H1 (cell line): ENCODE measurements around the gene PXT1. TPM values are rescaled to one million over a fixed set of nuclear protein-coding genes. Genes with fewer than 3 reads are reported as not detected.

Experiments
- CTCF ChIA-PET: fragments of 300-600 bp; sonication (Branson Sonifier 250); formaldehyde crosslinking; loops from one replicate; lab custom pipeline; 2021; ENCODE audit not compliant: partially characterized antibody; lab: Charles Lee
- POLR2A ChIA-PET: fragments of 300-600 bp; sonication (Branson Sonifier 250); formaldehyde crosslinking; loops from one replicate; lab custom pipeline; 2021; ENCODE audit warnings: inconsistent platforms; ENCODE audit not compliant: partially characterized antibody; lab: Charles Lee
- DNase-seq, 2 experiments: peaks; one replicate each; pipeline versions ENCODE4 v3.0.0 to v3.0.0-alpha.2; 2010 to 2022; ENCODE audit warnings: low spot score in 2 of 2, low read depth in 1 of 2, mixed read lengths in 1 of 2
- FAIRE-seq: peaks from 2 replicates; lab custom pipeline; 2011; peaks lifted over from hg19 to GRCh38; lab: Jason Lieb, UNC
- H2AFZ ChIP-seq: 2 replicates; pipeline ENCODE4 v1.8.1; 2012; ENCODE audit warnings: low read length, inconsistent platforms
- H2AK5ac ChIP-seq: 2 replicates; pipeline ENCODE4 v1.6.1; 2013; ENCODE audit warnings: low read depth, low read length
- H2BK120ac ChIP-seq: replicated peaks from 2 replicates; pipeline ENCODE3; 2013; ENCODE audit warnings: low read depth, low read length, inconsistent platforms
- H2BK12ac ChIP-seq: 2 replicates; pipeline ENCODE4 v1.6.1; 2013; ENCODE audit warnings: low read depth, low read length
- H2BK15ac ChIP-seq: 2 replicates; pipeline ENCODE4 v1.6.1; 2013; ENCODE audit warnings: low read length
- H2BK20ac ChIP-seq: 2 replicates; pipeline ENCODE4 v1.6.1; 2013; ENCODE audit warnings: low read length
- H2BK5ac ChIP-seq: 2 replicates; pipeline ENCODE4 v1.6.1; 2013; ENCODE audit warnings: low read depth, low read length
- H3K14ac ChIP-seq: 2 replicates; pipeline ENCODE4 v1.6.1; 2013; ENCODE audit warnings: inconsistent platforms; ENCODE audit not compliant: insufficient read length
- H3K18ac ChIP-seq: 2 replicates; pipeline ENCODE4 v1.6.1; 2013; ENCODE audit warnings: low read length; ENCODE audit errors: extremely low read depth
- H3K23ac ChIP-seq: 2 replicates; pipeline ENCODE4 v1.6.1; 2013; ENCODE audit warnings: inconsistent platforms; ENCODE audit not compliant: insufficient read length
- H3K23me2 ChIP-seq: 2 replicates; pipeline ENCODE4 v1.6.1; 2013; ENCODE audit warnings: low read depth, low read length
- H3K27ac ChIP-seq: 2 replicates; pipeline ENCODE4 v1.6.1; 2011; ENCODE audit warnings: low read depth, low read length, inconsistent platforms
- H3K27me3 ChIP-seq, 4 experiments: replicated peaks in 1 of 4; 1 replicate in 1 of 4; 2 replicates in 3 of 4; pipeline versions ENCODE4 v1.6.1 to v1.8.1; 2011 to 2013; ENCODE audit warnings: low read length in 3 of 4, mild to moderate bottlenecking in 3 of 4, inconsistent platforms in 2 of 4, mixed read lengths in 2 of 4, moderate library complexity in 1 of 4; ENCODE audit not compliant: control insufficient read depth in 3 of 4, insufficient read depth in 3 of 4; ENCODE audit errors: extremely low read depth in 1 of 4
- H3K36me3 ChIP-seq, 4 experiments: 2 replicates each; pipeline versions ENCODE4 v1.6.1 to v1.8.1; 2011 to 2013; ENCODE audit warnings: mild to moderate bottlenecking in 4 of 4, low read length in 3 of 4, moderate library complexity in 2 of 4, control low read depth in 1 of 4, inconsistent platforms in 1 of 4; ENCODE audit not compliant: insufficient read depth in 4 of 4, control insufficient read depth in 2 of 4
- H3K4ac ChIP-seq: replicated peaks from 2 replicates; pipeline ENCODE3; 2013; ENCODE audit warnings: low read length, low read depth, mixed read lengths, inconsistent platforms; ENCODE audit not compliant: insufficient read length
- H3K4me1 ChIP-seq, 4 experiments: replicated peaks in 1 of 4; 1 replicate in 1 of 4; 2 replicates in 3 of 4; pipeline versions ENCODE4 v1.6.1 to v1.8.1; 2011 to 2013; ENCODE audit warnings: low read length in 3 of 4, inconsistent platforms in 2 of 4, mixed read lengths in 1 of 4; ENCODE audit not compliant: insufficient read depth in 4 of 4, control insufficient read depth in 3 of 4
- H3K4me2 ChIP-seq, 2 experiments: 2 replicates each; pipeline versions ENCODE4 v1.6.1 to v1.8.1; 2011 to 2013; ENCODE audit warnings: low read depth in 2 of 2, low read length in 2 of 2, control low read depth in 1 of 2, inconsistent platforms in 1 of 2, mild to moderate bottlenecking in 1 of 2; ENCODE audit not compliant: insufficient read depth in 1 of 2
- H3K4me3 ChIP-seq, 4 experiments: fragments of 200-600, 300-600 bp in 1 of 4; sonication (generic), shearing (Covaris generic), sonication (Bioruptor Twin) in 1 of 4; 2 replicates each; pipeline versions ENCODE4 v1.5.1 to v1.8.1; 2011 to 2016; ENCODE audit warnings: low read length in 4 of 4, low read depth in 3 of 4, control low read depth in 2 of 4, inconsistent platforms in 2 of 4, mild to moderate bottlenecking in 2 of 4, mixed read lengths in 1 of 4, moderate library complexity in 1 of 4; ENCODE audit not compliant: insufficient read depth in 2 of 4; ENCODE audit errors: extremely low read depth in 1 of 4
- H3K56ac ChIP-seq: replicated peaks from 2 replicates; pipeline ENCODE3; 2013; ENCODE audit warnings: low read depth, mild to moderate bottlenecking, mixed read lengths, low read length, inconsistent platforms; ENCODE audit not compliant: insufficient read length
- H3K79me1 ChIP-seq: 2 replicates; pipeline ENCODE4 v1.6.1; 2013; ENCODE audit warnings: low read depth, low read length, control low read depth
- H3K79me2 ChIP-seq, 2 experiments: 2 replicates each; pipeline versions ENCODE4 v1.6.1 to v1.8.1; 2012 to 2013; ENCODE audit warnings: low read length in 2 of 2, mild to moderate bottlenecking in 2 of 2, inconsistent platforms in 1 of 2; ENCODE audit not compliant: insufficient read depth in 2 of 2, control insufficient read depth in 1 of 2
- H3K9ac ChIP-seq, 4 experiments: replicated peaks in 1 of 4; 1 replicate in 1 of 4; 2 replicates in 3 of 4; pipeline versions ENCODE4 v1.6.1 to v1.8.1; 2011 to 2013; ENCODE audit warnings: low read depth in 3 of 4, low read length in 3 of 4, control low read depth in 2 of 4, mild to moderate bottlenecking in 2 of 4, moderate library complexity in 2 of 4, inconsistent platforms in 1 of 4; ENCODE audit errors: extremely low read depth in 1 of 4
- H3K9me3 ChIP-seq, 2 experiments: 2 replicates each; pipeline versions ENCODE4 v1.6.1 to v1.8.1; 2012 to 2013; ENCODE audit warnings: mild to moderate bottlenecking in 2 of 2, moderate library complexity in 2 of 2, control low read depth in 1 of 2, inconsistent platforms in 1 of 2, low read depth in 1 of 2, low read length in 1 of 2, mixed read lengths in 1 of 2; ENCODE audit not compliant: insufficient read depth in 2 of 2
- H4K20me1 ChIP-seq, 2 experiments: replicated peaks in 1 of 2; 2 replicates each; pipeline versions ENCODE3 to v1.8.1; 2011 to 2013; ENCODE audit warnings: inconsistent platforms in 2 of 2, low read length in 2 of 2, mild to moderate bottlenecking in 1 of 2; ENCODE audit not compliant: insufficient read depth in 2 of 2, control insufficient read depth in 1 of 2
- H4K5ac ChIP-seq: 2 replicates; pipeline ENCODE4 v1.6.1; 2013; ENCODE audit warnings: low read length, low read depth, mixed read lengths, inconsistent platforms; ENCODE audit not compliant: insufficient read length
- H4K8ac ChIP-seq: 2 replicates; pipeline ENCODE4 v1.8.0; 2013; ENCODE audit warnings: mild to moderate bottlenecking, moderate library complexity, low read length, inconsistent platforms; ENCODE audit not compliant: insufficient read depth; ENCODE audit errors: extremely low read depth
- H4K91ac ChIP-seq: replicated peaks from 2 replicates; pipeline ENCODE3; 2013; ENCODE audit warnings: low read length, mixed read lengths, inconsistent platforms; ENCODE audit not compliant: insufficient read length
- EZH2 ChIP-seq: fragments of 200-600 bp; sonication (generic); IDR thresholded peaks from 2 replicates; pipeline ENCODE4 v1.7.1; 2012; ENCODE audit warnings: low read depth, mild to moderate bottlenecking, moderate library complexity, low read length, inconsistent platforms; ENCODE audit not compliant: severe bottlenecking
- MAFK ChIP-seq: IDR thresholded peaks from 2 replicates; pipeline ENCODE4 v1.6.1; 2012; ENCODE audit warnings: low read depth, mild to moderate bottlenecking, improper control_type of control experiment, low read length
- RAD21 ChIP-seq, 2 experiments: IDR thresholded peaks in 1 of 2; conservative IDR thresholded peaks in 1 of 2; 2 replicates each; pipeline ENCODE4 v1.6.1; 2011; ENCODE audit warnings: low read depth in 2 of 2, low read length in 2 of 2, improper control_type of control experiment in 1 of 2, inconsistent platforms in 1 of 2, mild to moderate bottlenecking in 1 of 2, moderate library complexity in 1 of 2
- SIN3A ChIP-seq, 2 experiments: IDR thresholded peaks in 1 of 2; conservative IDR thresholded peaks in 1 of 2; 2 replicates each; pipeline ENCODE4 v1.6.1; 2011 to 2012; ENCODE audit warnings: low read length in 2 of 2, improper control_type of control experiment in 1 of 2, low read depth in 1 of 2, mild to moderate bottlenecking in 1 of 2
- WGBS, 2 experiments: shearing (Covaris generic) in 1 of 2; methylation state at CpG; one replicate each; pipeline versions ENCODE4 v1.1.6 to v1.1.7; 2013 to 2015; ENCODE audit warnings: low lambda C conversion rate in 2 of 2, mixed read lengths in 2 of 2, inconsistent platforms in 1 of 2, low coverage in 1 of 2, missing lambda C conversion rate in 1 of 2; ENCODE audit not compliant: insufficient replicate concordance in 2 of 2, insufficient coverage in 1 of 2, insufficient read length in 1 of 2; ENCODE audit errors: extremely low coverage in 1 of 2, missing lambda C conversion rate in 1 of 2; 5-methylcytosine and 5-hydroxymethylcytosine counted together
- polyA plus RNA-seq, 7 experiments: library from polyadenylated mRNA; depleted of rRNA in 3 of 7; stranded (reverse) in 5 of 7; unstranded in 2 of 7; fragments of >200 nt in 5 of 7; fragments of 200-250 nt in 2 of 7; gene quantifications; 1 replicate in 5 of 7; 2 replicates in 1 of 7; 4 replicates in 1 of 7; pipeline versions ENCODE4 v1.2.1 to v1.2.3, GENCODE V29; 2011 to 2013; ENCODE audit warnings: missing spikeins in 2 of 7, mixed read lengths in 2 of 7
- total RNA-seq: library from RNA; stranded (reverse); fragmentation: NEBNext Ultra II Directional; extraction: Animal tissue kit (Norgen Biotek cat#: 25700); gene quantifications from 2 replicates; pipeline ENCODE4 v1.2.1, GENCODE V29; 2021
- TF ChIP-seq, protein P1 (sequence below), 3 experiments: IDR thresholded peaks; 1 replicate in 2 of 3; 2 replicates in 1 of 3; pipeline versions ENCODE4 v1.5.1 to v1.6.1; 2011; ENCODE audit warnings: low read length in 3 of 3, mild to moderate bottlenecking in 3 of 3, inconsistent platforms in 2 of 3, low read depth in 1 of 3, moderate library complexity in 1 of 3; ENCODE audit not compliant: insufficient read depth in 1 of 3; ENCODE audit errors: control extremely low read depth in 1 of 3

The PXT1 gene
- total and polyA plus RNA-seq, 2 of the 8 experiments (the other 6 are each of a cell fraction or from before 2014, with no cell fraction given), result 0.06 TPM; not detected in 1

DNA sequence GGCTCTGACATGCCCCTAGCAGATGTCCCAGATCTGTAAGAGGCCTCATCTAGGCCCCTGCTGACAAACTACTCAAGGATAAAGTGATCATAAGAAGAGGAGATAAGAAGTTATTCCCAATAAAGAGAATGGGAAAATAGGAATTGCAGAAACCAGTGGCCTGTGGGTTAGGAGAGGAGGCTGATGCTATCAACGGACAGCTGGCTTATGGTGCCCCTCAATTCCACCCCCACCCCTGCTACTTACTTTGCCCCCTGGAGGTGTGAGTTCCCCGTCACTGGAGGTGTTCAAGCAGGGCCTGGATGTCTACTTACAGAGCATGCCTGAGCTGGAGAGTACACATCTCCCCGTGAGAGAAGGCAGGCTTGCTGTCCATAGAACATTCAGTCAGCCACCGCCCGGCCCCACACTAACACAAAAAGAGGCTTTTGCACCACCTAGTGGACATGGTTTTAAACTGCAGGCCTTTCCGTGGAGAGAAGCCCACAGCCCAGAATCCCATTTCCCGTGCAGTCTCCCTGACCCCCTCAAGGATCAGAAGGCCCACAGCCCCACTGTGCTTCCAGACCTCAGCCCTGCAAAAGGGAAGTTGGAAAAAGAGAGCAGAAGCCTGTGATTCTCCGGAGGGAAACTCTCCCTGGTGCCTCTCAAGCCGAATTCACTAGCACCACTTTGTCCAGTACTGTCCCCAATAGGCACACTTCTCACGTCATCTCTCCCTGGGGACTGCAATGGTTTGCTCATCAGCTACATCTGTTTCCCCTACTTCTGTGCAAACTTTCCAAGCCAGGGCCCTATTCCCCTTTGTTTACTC, 82.2 kb downstream of the PXT1 start:
- H2BK12ac ChIP-seq, result no peak overlapping the region
- H3K36me3 ChIP-seq, result no peaks in the 10 kb centered on the region
- H4K20me1 ChIP-seq, result no peaks in the 10 kb centered on the region
- POLR2A ChIA-PET, result interaction anchor here (1.2 kb wide), 1 partner anchor 221 kb away, joined by 4 read pairs; no protein-coding TSS in a partner anchor
- H3K4me3 ChIP-seq, result no peak overlapping the region
- peak; percentile 7 to 82 for DNase-seq
- no peaks in the 10 kb centered on the region for H3K79me2 ChIP-seq
- TF ChIP-seq RAD21 (IDR thresholded peaks at IDR 0.05 in 1 of 2, conservative IDR thresholded peaks at IDR 0.05 in 1 of 2; ENCODE audit: low read depth in 2 of 2, low read length in 2 of 2) (peak; percentile 93 to 95), EZH2 (no peak), MAFK (no peak), SIN3A (conservative IDR thresholded peaks at IDR 0.05 in 1 of 2, IDR thresholded peaks at IDR 0.05 in 1 of 2; ENCODE audit: low read depth in 1 of 2, low read length in 2 of 2) (0 out of 4 replicates have a peak, but pooled peaks of 1 of the 2 experiments have one; percentile 33)
- TF ChIP-seq, protein P1, sequence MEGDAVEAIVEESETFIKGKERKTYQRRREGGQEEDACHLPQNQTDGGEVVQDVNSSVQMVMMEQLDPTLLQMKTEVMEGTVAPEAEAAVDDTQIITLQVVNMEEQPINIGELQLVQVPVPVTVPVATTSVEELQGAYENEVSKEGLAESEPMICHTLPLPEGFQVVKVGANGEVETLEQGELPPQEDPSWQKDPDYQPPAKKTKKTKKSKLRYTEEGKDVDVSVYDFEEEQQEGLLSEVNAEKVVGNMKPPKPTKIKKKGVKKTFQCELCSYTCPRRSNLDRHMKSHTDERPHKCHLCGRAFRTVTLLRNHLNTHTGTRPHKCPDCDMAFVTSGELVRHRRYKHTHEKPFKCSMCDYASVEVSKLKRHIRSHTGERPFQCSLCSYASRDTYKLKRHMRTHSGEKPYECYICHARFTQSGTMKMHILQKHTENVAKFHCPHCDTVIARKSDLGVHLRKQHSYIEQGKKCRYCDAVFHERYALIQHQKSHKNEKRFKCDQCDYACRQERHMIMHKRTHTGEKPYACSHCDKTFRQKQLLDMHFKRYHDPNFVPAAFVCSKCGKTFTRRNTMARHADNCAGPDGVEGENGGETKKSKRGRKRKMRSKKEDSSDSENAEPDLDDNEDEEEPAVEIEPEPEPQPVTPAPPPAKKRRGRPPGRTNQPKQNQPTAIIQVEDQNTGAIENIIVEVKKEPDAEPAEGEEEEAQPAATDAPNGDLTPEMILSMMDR (IDR thresholded peaks at IDR 0.05; ENCODE audit: control extremely low read depth in 1 of 3, insufficient read depth in 1 of 3, low read depth in 1 of 3, low read length in 3 of 3), result peak; percentile 52 to 92 (median 88)
- TF ChIP-seq, all 59 proteins: peak for 3
- no peak overlapping the region for H2BK5ac ChIP-seq
- H3K27me3 ChIP-seq, result peaks cover 0 to 1% (median 0%) of the 10 kb centered on the region in 4 experiments; a peak in 1 of 7 replicates
- no peak overlapping the region for H2BK15ac ChIP-seq
- no peak overlapping the region for H2AK5ac ChIP-seq
- no peak overlapping the region for H4K5ac ChIP-seq
- no peaks in the 10 kb centered on the region for H3K23me2 ChIP-seq
- no peak overlapping the region for H2BK120ac ChIP-seq
- H4K91ac ChIP-seq, result no peak overlapping the region
- H3K9ac ChIP-seq, result no peak overlapping the region
- no peak overlapping the region for H3K23ac ChIP-seq
- no peak overlapping the region for H3K14ac ChIP-seq
- WGBS, 2 experiments, result 30% methylated on average over 10 of the region's 10 CpGs; no CpG with 5 or more reads in 1 of the 2 experiments
- H2BK20ac ChIP-seq, result no peak overlapping the region
- H3K4ac ChIP-seq, result no peak overlapping the region
- no peaks in the 10 kb centered on the region for H3K79me1 ChIP-seq
- H3K56ac ChIP-seq, result no peak overlapping the region
- peak overlapping the region; percentile 94 for H2AFZ ChIP-seq
- H3K9me3 ChIP-seq, result no peaks in the 10 kb centered on the region
- no peak overlapping the region for H4K8ac ChIP-seq
- H3K18ac ChIP-seq, result no peak overlapping the region
- peak; percentile 7 for FAIRE-seq
- CTCF ChIA-PET, result interaction anchor here (0.6 to 7.6 kb wide), 38 partner anchors 9 to 399 kb away, joined by 3 to 68 read pairs (median 6); partner anchors contain the start of gene BNIP5
- H3K27ac ChIP-seq, result no peak overlapping the region
- no peak overlapping the region for H3K4me2 ChIP-seq
- no peaks in the 10 kb centered on the region for H3K4me1 ChIP-seq
